NCI-H146 treated with DMSO at 0.1 percent for 48 hours (cell line): Measurements from ENCODE around the gene SELPLG.
"Not testable (repeated sequence)": the region's sequence is repeated elsewhere in the genome, so short reads cannot be mapped to it uniquely, and the experiment has no call there.

Experiments used
- DNase-seq: peaks from one replicate; lab custom pipeline; 2025; ENCODE audit not compliant: unreplicated experiment; lab: John Stamatoyannopoulos, UW

Gene SELPLG

GRCh38 chr12:108656247-108656646 lies 22.6 kb upstream of the SELPLG start:
- not testable (repeated sequence) for DNase-seq

DNA sequence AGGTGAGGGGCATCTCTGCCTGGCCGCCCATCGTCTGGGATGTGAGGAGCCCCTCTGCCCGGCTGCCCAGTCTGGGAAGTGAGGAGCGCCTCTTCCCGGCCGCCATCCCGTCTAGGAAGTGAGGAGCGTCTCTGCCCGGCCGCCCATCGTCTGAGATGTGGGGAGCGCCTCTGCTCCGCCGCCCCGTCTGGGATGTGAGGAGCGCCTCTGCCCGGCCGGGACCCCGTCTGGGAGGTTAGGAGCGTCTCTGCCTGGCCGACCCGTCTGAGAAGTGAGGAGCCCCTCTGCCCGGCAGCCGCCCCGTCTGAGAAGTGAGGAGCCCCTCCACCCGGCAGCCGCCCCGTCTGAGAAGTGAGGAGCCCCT lies 22.1 kb upstream of the SELPLG start:
- not testable (repeated sequence) for DNase-seq

DNA sequence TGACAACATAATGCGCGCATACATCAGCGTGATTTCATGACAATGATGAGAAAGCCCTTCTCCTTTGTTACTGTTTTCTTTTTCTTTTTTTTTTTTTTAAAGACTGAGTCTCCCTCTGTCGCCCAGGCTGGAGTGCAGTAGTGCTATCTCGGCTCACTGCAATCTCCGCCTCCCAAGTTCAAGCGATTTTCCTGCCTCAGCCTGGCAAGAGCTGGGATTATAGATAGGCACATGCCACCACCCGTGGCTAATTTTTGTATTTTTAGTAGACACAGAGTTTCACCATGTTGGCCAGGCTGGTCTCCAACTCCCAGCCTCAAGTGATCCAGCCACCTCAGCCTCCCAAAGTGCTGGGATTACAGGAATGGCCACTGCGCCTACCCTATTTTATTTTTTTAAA lies 20.9 kb upstream of the SELPLG start:
- not testable (repeated sequence) for DNase-seq

GRCh38 chr12:108653922-108654321 lies 20.2 kb upstream of the SELPLG start:
- no peak for DNase-seq

GRCh38 chr12:108653082-108653516 lies 19.4 kb upstream of the SELPLG start:
- no peak for DNase-seq

- no peak for DNase-seq
These were observed 16.4 kb upstream of the SELPLG start for GRCh38 chr12:108650083-108650482.

DNA sequence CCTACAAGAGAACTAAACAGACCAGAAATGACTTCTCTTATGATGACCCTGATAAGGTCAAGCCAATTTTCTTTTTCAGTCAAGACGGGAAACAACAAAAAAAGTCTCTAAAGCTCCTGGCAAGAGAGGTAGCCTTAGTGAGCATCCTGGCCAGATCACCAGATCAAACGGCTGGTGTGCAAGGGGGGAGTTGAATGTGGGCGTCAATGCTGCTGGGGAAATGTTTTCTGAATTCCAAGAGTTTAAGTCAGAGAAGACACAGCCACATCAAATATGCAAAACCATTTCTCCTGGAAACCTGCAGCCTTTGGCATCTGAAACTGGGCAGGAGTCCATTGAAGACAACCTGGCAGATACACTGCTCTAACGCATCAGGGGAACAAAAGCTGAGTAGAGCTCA lies 16.0 kb upstream of the SELPLG start:
- DNase-seq, result no peak

DNA sequence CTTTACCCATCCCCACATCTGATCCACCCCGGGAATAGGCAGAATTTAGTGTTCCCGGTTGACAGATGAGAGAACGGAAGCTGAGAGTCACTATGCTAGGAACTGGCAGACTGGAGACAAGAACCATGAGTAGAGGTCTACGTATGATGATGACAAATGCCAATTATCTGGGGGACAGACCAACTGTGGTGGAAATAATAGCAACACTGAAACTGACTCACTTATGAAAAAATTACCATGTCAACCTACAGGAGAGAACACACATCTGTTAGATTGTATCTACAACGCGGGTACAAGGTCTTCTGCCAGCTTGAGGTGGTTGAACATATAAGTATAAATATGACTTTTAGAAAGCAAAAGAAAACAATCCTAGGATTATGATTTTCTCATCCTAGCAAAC lies 15.4 kb upstream of the SELPLG start:
- no peak for DNase-seq

GRCh38 chr12:108648371-108648770 lies 14.7 kb upstream of the SELPLG start:
- DNase-seq, result no peak

- DNase-seq, result no peak
These were observed 14.0 kb upstream of the SELPLG start for GRCh38 chr12:108647585-108648287.

GRCh38 chr12:108646600-108647579 lies 13.2 kb upstream of the SELPLG start:
- DNase-seq, result no peak

- no peak for DNase-seq
These were observed 12.2 kb upstream of the SELPLG start for GRCh38 chr12:108645686-108646599.

DNA sequence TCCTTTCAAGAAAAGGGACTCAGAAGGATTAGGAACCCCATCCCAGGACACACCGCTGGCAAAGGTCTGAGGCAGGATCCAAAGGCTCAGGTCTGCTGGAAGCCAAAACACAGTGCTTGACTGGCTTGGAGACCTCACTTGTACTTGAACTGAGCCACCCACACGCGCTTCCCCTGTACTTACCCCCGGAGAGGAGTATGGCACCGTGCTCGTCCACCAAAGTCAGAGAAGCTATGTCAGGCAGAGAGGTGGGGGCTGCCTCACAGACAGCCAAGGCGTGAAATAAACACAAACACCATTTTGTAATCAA lies 11.1 kb upstream of the SELPLG start:
- no peak for DNase-seq

- DNase-seq, result no peak
These were observed 10.5 kb upstream of the SELPLG start for GRCh38 chr12:108643941-108644810.

GRCh38 chr12:108642899-108643654 lies 9.4 kb upstream of the SELPLG start:
- DNase-seq, result no peak

GRCh38 chr12:108642269-108642870 lies 8.7 kb upstream of the SELPLG start:
- no peak for DNase-seq

- no peak for DNase-seq
These were observed 8.0 kb upstream of the SELPLG start for GRCh38 chr12:108641446-108642268.

DNA sequence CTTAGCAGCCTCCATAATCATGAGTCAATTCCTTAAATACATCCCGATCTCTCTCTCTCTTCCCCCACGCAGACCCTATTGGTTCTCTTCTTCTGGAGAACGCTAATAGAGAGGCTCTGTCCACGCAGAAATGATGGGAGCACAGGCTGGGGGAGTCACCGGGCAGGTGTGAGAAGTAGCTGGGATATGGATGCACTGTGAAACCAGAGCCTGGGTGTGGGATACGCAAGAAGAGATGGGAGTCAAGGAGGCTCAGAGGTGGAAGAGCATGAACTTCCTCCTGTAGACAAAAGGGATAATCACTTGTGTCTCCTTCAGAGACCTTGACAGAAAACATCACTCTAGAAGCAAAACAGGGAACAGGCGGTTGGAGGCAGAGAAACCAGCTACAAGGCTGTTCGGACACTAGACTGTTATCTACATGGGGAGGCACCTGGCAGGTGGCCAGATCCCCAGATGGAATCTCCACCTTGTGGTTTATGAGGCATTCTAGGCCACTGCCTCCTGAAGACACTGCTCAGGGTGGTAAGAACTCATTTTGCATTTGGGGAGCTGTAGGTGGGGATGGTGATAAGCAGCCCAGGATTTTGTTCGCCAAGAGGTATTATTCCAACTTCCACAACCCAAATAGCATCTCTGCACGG lies 7.2 kb upstream of the SELPLG start:
- no peak for DNase-seq
